Neutrophil (primary cell): ENCODE measurements around the gene ACOXL.

Source experiments
- H3K27ac ChIP-seq: fragments of 200-600 bp; sonication (generic); 2 replicates; pipeline ENCODE4 v1.5.1; 2016; ENCODE audit warnings: mild to moderate bottlenecking, moderate library complexity
- H3K27me3 ChIP-seq: fragments of 200-600 bp; sonication (generic); 2 replicates; pipeline ENCODE4 v1.6.0; 2016; ENCODE audit warnings: mild to moderate bottlenecking
- H3K36me3 ChIP-seq: fragments of 200-600 bp; sonication (generic); 2 replicates; pipeline ENCODE4 v1.5.1; 2017
- H3K4me1 ChIP-seq, 2 experiments: fragments of 200-600 bp in 1 of 2; sonication (generic) in 1 of 2; 1 replicate in 1 of 2; 2 replicates in 1 of 2; pipeline versions ENCODE4 v1.5.1 to v1.6.1; 2013 to 2016; ENCODE audit warnings: low read depth in 1 of 2, low read length in 1 of 2, mild to moderate bottlenecking in 1 of 2, moderate library complexity in 1 of 2; ENCODE audit not compliant: control insufficient read depth in 1 of 2, insufficient read depth in 1 of 2
- H3K4me3 ChIP-seq, 2 experiments: fragments of 200-600 bp in 1 of 2; sonication (generic) in 1 of 2; 1 replicate in 1 of 2; 2 replicates in 1 of 2; pipeline ENCODE4 v1.5.1; 2013 to 2016; ENCODE audit warnings: low read depth in 1 of 2, low read length in 1 of 2, mild to moderate bottlenecking in 1 of 2, moderate library complexity in 1 of 2
- H3K9me3 ChIP-seq: fragments of 200-600 bp; sonication (generic); 2 replicates; pipeline ENCODE4 v1.5.1; 2016
- CTCF ChIP-seq: fragments of 200-600 bp; sonication (generic); IDR thresholded peaks from 2 replicates; pipeline ENCODE4 v1.5.1; 2016; ENCODE audit warnings: antibody characterized with exemption

Gene ACOXL

GRCh38 chr2:111091811-111092211 is 359.4 kb downstream of the ACOXL start:
- Histone ChIP-seq H3K36me3 (no peaks in the 10 kb centered on the region), H3K27me3 (peaks cover 15% of the 10 kb centered on the region), H3K9me3 (no peaks in the 10 kb centered on the region), H3K27ac (no peak overlapping the region), H3K4me1 (no peaks in the 10 kb centered on the region), H3K4me3 (no peak overlapping the region)
- no peak for TF ChIP-seq CTCF

DNA sequence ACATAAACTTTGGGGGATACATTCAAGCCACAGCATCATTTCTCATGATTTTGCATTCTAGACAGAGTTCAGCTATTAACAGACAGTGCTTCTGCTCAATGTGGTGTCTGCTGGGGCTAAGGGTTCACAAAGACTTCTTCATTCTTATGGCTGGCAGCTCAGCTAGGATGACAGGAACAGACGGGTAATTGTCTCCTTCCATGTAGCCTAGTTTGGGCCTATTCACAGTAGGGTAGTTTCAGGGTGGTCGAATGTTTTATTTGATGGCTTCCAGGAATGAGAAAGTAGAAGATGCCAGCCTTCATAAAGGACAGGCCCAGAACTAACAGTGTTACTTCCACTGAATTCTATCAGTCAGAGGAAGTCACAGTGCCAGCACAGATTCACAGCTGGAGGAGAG is 362.3 kb downstream of the ACOXL start:
- H3K4me3 ChIP-seq, result no peak overlapping the region
- H3K36me3 ChIP-seq, result no peaks in the 10 kb centered on the region
- no peak overlapping the region for H3K27ac ChIP-seq
- peaks cover 14% of the 10 kb centered on the region for H3K27me3 ChIP-seq
- H3K4me1 ChIP-seq, result no peaks in the 10 kb centered on the region
- no peaks in the 10 kb centered on the region for H3K9me3 ChIP-seq
- TF ChIP-seq CTCF, result no peak

DNA sequence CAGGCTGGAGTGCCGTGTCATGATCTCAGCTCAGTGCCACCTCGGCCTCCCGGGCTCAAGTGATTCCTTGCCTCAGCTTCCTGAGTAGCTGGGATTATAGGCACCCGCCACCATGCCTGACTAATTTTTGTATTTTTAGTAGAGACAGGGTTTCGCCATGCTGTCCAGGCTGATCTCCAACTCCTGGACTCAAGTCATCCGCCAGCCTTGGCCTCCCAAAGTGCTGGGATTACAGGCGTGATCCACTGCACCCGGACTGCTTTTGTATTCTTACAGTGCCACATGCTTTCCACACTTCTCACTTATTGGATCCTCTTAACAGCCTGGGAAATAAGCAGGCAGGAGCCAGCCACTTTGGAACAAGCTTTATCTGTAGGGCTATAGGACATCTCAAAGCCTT is 363.1 kb downstream of the ACOXL start:
- H3K4me1 ChIP-seq, result no peaks in the 10 kb centered on the region
- TF ChIP-seq CTCF, result no peak
- H3K27ac ChIP-seq, result no peak overlapping the region
- peaks cover 14% of the 10 kb centered on the region for H3K27me3 ChIP-seq
- H3K4me3 ChIP-seq, result no peak overlapping the region
- H3K36me3 ChIP-seq, result no peaks in the 10 kb centered on the region
- H3K9me3 ChIP-seq, result no peaks in the 10 kb centered on the region

- TF ChIP-seq CTCF, result no peak
- no peaks in the 10 kb centered on the region for H3K36me3 ChIP-seq
- no peak overlapping the region for H3K4me3 ChIP-seq
- no peaks in the 10 kb centered on the region for H3K27me3 ChIP-seq
- no peak overlapping the region for H3K27ac ChIP-seq
- H3K4me1 ChIP-seq, result no peaks in the 10 kb centered on the region
- H3K9me3 ChIP-seq, result no peaks in the 10 kb centered on the region
These were observed 367.0 kb downstream of the ACOXL start for GRCh38 chr2:111099402-111099801.

DNA sequence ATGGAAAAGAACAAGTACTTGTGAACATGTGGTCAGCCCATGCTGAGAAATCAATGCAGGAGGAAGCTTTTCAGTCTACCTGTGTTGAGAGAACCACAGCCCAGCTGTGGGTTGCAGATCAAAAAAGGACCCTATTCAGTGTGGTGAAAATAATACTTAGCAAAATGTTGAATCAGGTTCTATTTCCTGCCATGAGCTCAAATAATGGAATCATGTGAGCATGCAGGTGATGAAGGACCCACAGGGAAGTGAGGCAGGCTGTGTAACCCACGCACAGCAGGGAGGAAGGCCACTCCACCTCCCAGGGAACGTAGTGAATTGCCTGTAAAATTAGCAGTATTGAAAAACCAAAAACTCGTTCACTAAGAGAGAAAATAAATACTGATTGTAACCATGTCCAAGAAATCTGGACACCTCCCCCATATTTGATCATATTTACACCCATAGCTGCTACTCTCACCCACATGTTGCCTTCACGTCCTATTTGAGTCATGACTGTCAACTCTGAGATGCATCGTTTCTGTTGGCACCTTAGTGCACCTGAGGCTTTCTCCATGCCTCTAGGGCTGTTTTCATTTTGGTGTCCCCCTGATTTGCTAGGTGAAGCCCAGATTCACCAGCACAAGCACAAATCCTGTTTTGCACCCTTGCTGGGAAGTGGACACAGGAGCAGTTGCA is 367.9 kb downstream of the ACOXL start:
- no peak overlapping the region for H3K4me3 ChIP-seq
- H3K4me1 ChIP-seq, result no peaks in the 10 kb centered on the region
- no peaks in the 10 kb centered on the region for H3K9me3 ChIP-seq
- H3K36me3 ChIP-seq, result no peaks in the 10 kb centered on the region
- H3K27me3 ChIP-seq, result no peaks in the 10 kb centered on the region
- no peak overlapping the region for H3K27ac ChIP-seq
- no peak for TF ChIP-seq CTCF
